ENCODE results near the gene ACE.

DNA sequence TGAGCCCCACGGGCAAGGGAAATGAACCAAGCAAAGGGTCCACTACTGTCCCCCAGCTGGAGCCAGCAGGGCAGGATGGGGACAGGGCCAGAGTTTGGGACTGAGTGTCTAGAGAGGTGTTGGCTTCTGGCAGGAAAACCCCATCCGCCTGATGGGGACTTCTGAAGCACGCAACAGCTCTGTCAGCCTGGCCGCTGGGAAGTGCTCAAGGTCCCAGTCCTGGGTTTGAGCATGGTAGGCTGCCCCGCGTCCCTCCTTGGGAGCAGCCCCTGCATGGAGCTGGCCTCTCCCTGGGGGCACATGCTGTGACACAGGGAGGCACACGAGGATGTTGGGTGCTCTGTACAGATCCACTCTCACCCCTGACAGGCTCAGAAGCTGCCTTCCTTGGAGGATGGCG lies 14.6 kb downstream of the ACE start:
- TF ChIP-seq POLR2A (IDR thresholded peaks at IDR 0.05), result no peak
- TF ChIP-seq, protein P1, sequence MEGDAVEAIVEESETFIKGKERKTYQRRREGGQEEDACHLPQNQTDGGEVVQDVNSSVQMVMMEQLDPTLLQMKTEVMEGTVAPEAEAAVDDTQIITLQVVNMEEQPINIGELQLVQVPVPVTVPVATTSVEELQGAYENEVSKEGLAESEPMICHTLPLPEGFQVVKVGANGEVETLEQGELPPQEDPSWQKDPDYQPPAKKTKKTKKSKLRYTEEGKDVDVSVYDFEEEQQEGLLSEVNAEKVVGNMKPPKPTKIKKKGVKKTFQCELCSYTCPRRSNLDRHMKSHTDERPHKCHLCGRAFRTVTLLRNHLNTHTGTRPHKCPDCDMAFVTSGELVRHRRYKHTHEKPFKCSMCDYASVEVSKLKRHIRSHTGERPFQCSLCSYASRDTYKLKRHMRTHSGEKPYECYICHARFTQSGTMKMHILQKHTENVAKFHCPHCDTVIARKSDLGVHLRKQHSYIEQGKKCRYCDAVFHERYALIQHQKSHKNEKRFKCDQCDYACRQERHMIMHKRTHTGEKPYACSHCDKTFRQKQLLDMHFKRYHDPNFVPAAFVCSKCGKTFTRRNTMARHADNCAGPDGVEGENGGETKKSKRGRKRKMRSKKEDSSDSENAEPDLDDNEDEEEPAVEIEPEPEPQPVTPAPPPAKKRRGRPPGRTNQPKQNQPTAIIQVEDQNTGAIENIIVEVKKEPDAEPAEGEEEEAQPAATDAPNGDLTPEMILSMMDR (IDR thresholded peaks at IDR 0.05), result no peak

Data from breast epithelium (tissue), 3 donors.